Measurements from ENCODE around the gene ESYT1. TPM values are rescaled to one million over a fixed set of nuclear protein-coding genes. Genes with fewer than 3 reads are reported as not detected.

The ESYT1 gene
- total RNA-seq, 1 experiment from 2014 or later: 91.1 TPM

DNA sequence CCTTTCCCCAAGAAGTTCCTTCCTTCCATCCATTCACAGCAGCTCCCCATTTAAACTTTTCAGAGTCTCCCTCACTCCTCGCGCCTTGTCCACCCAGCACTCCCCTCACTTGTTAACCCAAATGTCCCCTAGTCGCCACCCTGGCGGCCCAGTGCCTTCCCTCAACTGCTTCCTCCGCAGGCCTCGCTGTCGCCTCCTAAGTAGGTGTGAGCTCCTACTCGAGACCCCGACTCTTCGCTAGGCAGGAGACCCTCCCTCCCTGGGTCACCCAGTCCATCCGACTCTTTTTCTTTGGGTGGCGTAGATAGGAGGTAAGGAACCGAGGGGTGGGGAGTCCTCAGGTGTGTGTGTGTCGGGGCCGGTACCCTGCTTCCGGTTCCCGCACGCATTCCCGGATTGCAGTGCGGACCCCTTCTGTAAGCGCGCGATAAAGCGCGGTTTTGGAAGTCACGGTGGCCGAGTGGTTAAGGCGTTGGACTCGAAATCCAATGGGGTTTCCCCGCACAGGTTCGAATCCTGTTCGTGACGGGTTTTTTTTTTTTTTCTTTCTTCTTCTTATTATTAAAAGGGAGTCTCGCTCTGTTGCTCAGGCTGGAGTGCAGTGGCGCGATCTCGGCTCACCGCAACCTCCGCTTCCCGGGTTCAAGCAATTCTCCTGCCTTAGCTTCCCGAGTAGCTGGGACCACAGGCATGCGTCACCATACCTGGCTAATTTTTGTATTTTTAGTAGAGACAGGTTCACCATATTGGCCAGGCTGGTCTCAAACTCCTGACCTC lies 62.0 kb downstream of the ESYT1 start:
- Mint-ChIP-seq H3K27ac (ENCODE audit: unreplicated experiment) (peak overlapping the region; percentile 98), H3K4me1 (ENCODE audit: low read depth, unreplicated experiment) (peaks cover 41% of the 10 kb centered on the region), H3K9me3 (ENCODE audit: low read depth, unreplicated experiment) (no peaks in the 10 kb centered on the region), H3K36me3 (ENCODE audit: insufficient read depth, unreplicated experiment) (peaks cover 48% of the 10 kb centered on the region), H3K4me3 (ENCODE audit: low read depth, unreplicated experiment) (peak overlapping the region; percentile 89), H3K27me3 (ENCODE audit: unreplicated experiment) (no peaks in the 10 kb centered on the region)
- no TSS peak for BruUV-seq (replicated peaks)
- intact Hi-C loops (cut with micrococcal nuclease; ENCODE audit: unreplicated experiment): loop anchor here (1.0 to 10.0 kb wide), 4 partner anchors 63 to 274 kb away; partner anchors contain the start of genes RPS26 and ZC3H10
- peak; percentile 96 for DNase-seq
- CTCF ChIA-PET: interaction anchor here (0.6 to 3.8 kb wide), 20 partner anchors 14 to 1673 kb away, joined by 3 to 53 read pairs (median 6); partner anchors contain the start of genes ESYT1, LACRT, MYL6 and PA2G4
- TF ChIP-seq CTCF (IDR thresholded peaks at IDR 0.05; ENCODE audit: unreplicated experiment): peak; percentile 11

GRCh38 chr12:56190695-56191155 lies 62.7 kb downstream of the ESYT1 start:
- no peak for DNase-seq
- no TSS peak for BruUV-seq (replicated peaks)
- peak overlapping the region; percentile 98 for H3K27ac Mint-ChIP-seq (ENCODE audit: unreplicated experiment)
- CTCF ChIA-PET: interaction anchor here (0.6 to 3.8 kb wide), 8 partner anchors 16 to 1674 kb away, joined by 3 to 53 read pairs (median 14); partner anchors contain the start of genes ESYT1, LACRT, RNF41 and ZC3H10
- intact Hi-C loops (cut with micrococcal nuclease; ENCODE audit: unreplicated experiment): loop anchor here (1.0 to 2.0 kb wide), 2 partner anchors 64 to 274 kb away; no protein-coding TSS in a partner anchor
- no peaks in the 10 kb centered on the region for H3K9me3 Mint-ChIP-seq (ENCODE audit: low read depth, unreplicated experiment)
- H3K27me3 Mint-ChIP-seq (ENCODE audit: unreplicated experiment): no peaks in the 10 kb centered on the region
- peaks cover 41% of the 10 kb centered on the region for H3K4me1 Mint-ChIP-seq (ENCODE audit: low read depth, unreplicated experiment)
- peak overlapping the region; percentile 89 for H3K4me3 Mint-ChIP-seq (ENCODE audit: low read depth, unreplicated experiment)
- peaks cover 45% of the 10 kb centered on the region for H3K36me3 Mint-ChIP-seq (ENCODE audit: insufficient read depth, unreplicated experiment)
- no peak for TF ChIP-seq CTCF (IDR thresholded peaks at IDR 0.05; ENCODE audit: unreplicated experiment)

GRCh38 chr12:56192582-56192981 lies 64.5 kb downstream of the ESYT1 start:
- no peaks in the 10 kb centered on the region for H3K27me3 Mint-ChIP-seq (ENCODE audit: unreplicated experiment)
- intact Hi-C loops (cut with micrococcal nuclease; ENCODE audit: unreplicated experiment): no loop called here
- CTCF ChIA-PET: no interaction called here
- H3K4me3 Mint-ChIP-seq (ENCODE audit: low read depth, unreplicated experiment): no peak overlapping the region
- H3K9me3 Mint-ChIP-seq (ENCODE audit: low read depth, unreplicated experiment): no peaks in the 10 kb centered on the region
- H3K36me3 Mint-ChIP-seq (ENCODE audit: insufficient read depth, unreplicated experiment): peaks cover 34% of the 10 kb centered on the region
- DNase-seq: no peak
- H3K4me1 Mint-ChIP-seq (ENCODE audit: low read depth, unreplicated experiment): peaks cover 39% of the 10 kb centered on the region
- H3K27ac Mint-ChIP-seq (ENCODE audit: unreplicated experiment): no peak overlapping the region
- BruUV-seq (replicated peaks): no TSS peak
- TF ChIP-seq CTCF (IDR thresholded peaks at IDR 0.05; ENCODE audit: unreplicated experiment): no peak

GRCh38 chr12:56193025-56193578 lies 65.0 kb downstream of the ESYT1 start:
- Mint-ChIP-seq H3K9me3 (ENCODE audit: low read depth, unreplicated experiment) (no peaks in the 10 kb centered on the region), H3K27me3 (ENCODE audit: unreplicated experiment) (no peaks in the 10 kb centered on the region), H3K36me3 (ENCODE audit: insufficient read depth, unreplicated experiment) (peaks cover 29% of the 10 kb centered on the region), H3K27ac (ENCODE audit: unreplicated experiment) (peak overlapping the region; percentile 8), H3K4me1 (ENCODE audit: low read depth, unreplicated experiment) (peaks cover 34% of the 10 kb centered on the region), H3K4me3 (ENCODE audit: low read depth, unreplicated experiment) (no peak overlapping the region)
- CTCF ChIA-PET: no interaction called here
- DNase-seq: peak; percentile 85
- no TSS peak for BruUV-seq (replicated peaks)
- peak; percentile 60 for TF ChIP-seq CTCF (IDR thresholded peaks at IDR 0.05; ENCODE audit: unreplicated experiment)
- intact Hi-C loops (cut with micrococcal nuclease; ENCODE audit: unreplicated experiment): loop anchor here (1.0 kb wide), 1 partner anchor 29 kb away; no protein-coding TSS in a partner anchor

Other genes with a start within 250 kb of the ESYT1 start
- gene PYM1, start 200.4 kb upstream of the ESYT1 start, total RNA-seq (2022): 33.6 and 35.4 TPM in 2 replicates
- 50.3 and 51.2 TPM in 2 replicates for gene DGKA, start 197.1 kb upstream of the ESYT1 start, total RNA-seq (2022)
- 1.6 and 2.1 TPM in 2 replicates for gene PMEL, start 162.2 kb upstream of the ESYT1 start, total RNA-seq (2022)
- 68.9 and 76.4 TPM in 2 replicates for gene CDK2, start 161.4 kb upstream of the ESYT1 start, total RNA-seq (2022)
- gene RAB5B, start 154.2 kb upstream of the ESYT1 start, total RNA-seq (2022): 84.7 and 91.6 TPM in 2 replicates
- 31.1 and 34.9 TPM in 2 replicates for gene SUOX, start 131.0 kb upstream of the ESYT1 start, total RNA-seq (2022)
- 7.3 and 9.0 TPM in 2 replicates for gene IKZF4, start 107.2 kb upstream of the ESYT1 start, total RNA-seq (2022)
- 50.6 and 50.7 TPM in 2 replicates for gene RPS26, start 86.3 kb upstream of the ESYT1 start, total RNA-seq (2022)
- 170 and 183 TPM in 2 replicates for gene ERBB3, start 48.1 kb upstream of the ESYT1 start, total RNA-seq (2022)
- gene PA2G4, start 23.7 kb upstream of the ESYT1 start, total RNA-seq (2022): 229 and 233 TPM in 2 replicates
- 2,379 and 2,426 TPM in 2 replicates for gene RPL41, start 11.6 kb upstream of the ESYT1 start, total RNA-seq (2022)
- 6.6 and 8.2 TPM in 2 replicates for gene ZC3H10, start 10.0 kb upstream of the ESYT1 start, total RNA-seq (2022)
- 52.4 and 53.7 TPM in 2 replicates for gene MYL6B, start 24.3 kb downstream of the ESYT1 start, total RNA-seq (2022)
- gene MYL6, start 30.1 kb downstream of the ESYT1 start, total RNA-seq (2022): 1,037 and 1,130 TPM in 2 replicates
- gene SMARCC2, start 61.2 kb downstream of the ESYT1 start, total RNA-seq (2022): 143 and 150 TPM in 2 replicates
- 42.6 and 43.9 TPM in 2 replicates for gene RNF41, start 93.7 kb downstream of the ESYT1 start, total RNA-seq (2022)
- 55.5 and 63.3 TPM in 2 replicates for gene NABP2, start 96.1 kb downstream of the ESYT1 start, total RNA-seq (2022)
- 0.98 TPM in 1 of 2 replicates, not detected in the other for gene SLC39A5, start 101.8 kb downstream of the ESYT1 start, total RNA-seq (2022)
- 45.3 and 50.6 TPM in 2 replicates for gene ANKRD52, start 130.1 kb downstream of the ESYT1 start, total RNA-seq (2022)
- gene COQ10A, start 138.7 kb downstream of the ESYT1 start, total RNA-seq (2022): 10.7 and 11.4 TPM in 2 replicates
- 212 and 254 TPM in 2 replicates for gene CS, start 172.1 kb downstream of the ESYT1 start, total RNA-seq (2022)
- gene CNPY2, start 187.7 kb downstream of the ESYT1 start, total RNA-seq (2022): 228 and 236 TPM in 2 replicates
- gene PAN2, start 205.7 kb downstream of the ESYT1 start, total RNA-seq (2022): 53.5 and 72.5 TPM in 2 replicates
- 1.8 and 2.9 TPM in 2 replicates for gene IL23A, start 210.6 kb downstream of the ESYT1 start, total RNA-seq (2022)
- gene STAT2, start 231.8 kb downstream of the ESYT1 start, total RNA-seq (2022): 127 and 214 TPM in 2 replicates
- gene APOF, start 234.6 kb downstream of the ESYT1 start, total RNA-seq (2022): not detected in 2 replicates

Measured in Calu3 (cell line).